SK-MEL-5 (cell line): ENCODE results near the gene VWA1. TPM values are rescaled to one million over a fixed set of nuclear protein-coding genes. Genes with fewer than 3 reads are reported as not detected.
"Not testable (repeated sequence)": the region's sequence is repeated elsewhere in the genome, so short reads cannot be mapped to it uniquely, and the experiment has no call there.

Experiments
- DNase-seq: peaks from one replicate; pipeline ENCODE4 v3.0.0-alpha.2; 2016; ENCODE audit warnings: low read depth, low spot score
- in situ Hi-C: cut with HindIII; loops from 2 replicates; pipeline ENCODE4 v1.10.0; 2016; ENCODE audit warnings: low sequenced_read_pairs, high pct_unique_total_duplicates, low pct_unique_long_range_greater_than_20kb
- total RNA-seq: library from RNA; depleted of rRNA; stranded (reverse); fragments of >200 nt; shearing (Covaris generic); gene quantifications from 2 replicates; pipeline ENCODE4 v1.2.3, GENCODE V29; 2014

VWA1 gene
- total RNA-seq, 1 experiment from 2014 or later: 15.3 TPM

DNA sequence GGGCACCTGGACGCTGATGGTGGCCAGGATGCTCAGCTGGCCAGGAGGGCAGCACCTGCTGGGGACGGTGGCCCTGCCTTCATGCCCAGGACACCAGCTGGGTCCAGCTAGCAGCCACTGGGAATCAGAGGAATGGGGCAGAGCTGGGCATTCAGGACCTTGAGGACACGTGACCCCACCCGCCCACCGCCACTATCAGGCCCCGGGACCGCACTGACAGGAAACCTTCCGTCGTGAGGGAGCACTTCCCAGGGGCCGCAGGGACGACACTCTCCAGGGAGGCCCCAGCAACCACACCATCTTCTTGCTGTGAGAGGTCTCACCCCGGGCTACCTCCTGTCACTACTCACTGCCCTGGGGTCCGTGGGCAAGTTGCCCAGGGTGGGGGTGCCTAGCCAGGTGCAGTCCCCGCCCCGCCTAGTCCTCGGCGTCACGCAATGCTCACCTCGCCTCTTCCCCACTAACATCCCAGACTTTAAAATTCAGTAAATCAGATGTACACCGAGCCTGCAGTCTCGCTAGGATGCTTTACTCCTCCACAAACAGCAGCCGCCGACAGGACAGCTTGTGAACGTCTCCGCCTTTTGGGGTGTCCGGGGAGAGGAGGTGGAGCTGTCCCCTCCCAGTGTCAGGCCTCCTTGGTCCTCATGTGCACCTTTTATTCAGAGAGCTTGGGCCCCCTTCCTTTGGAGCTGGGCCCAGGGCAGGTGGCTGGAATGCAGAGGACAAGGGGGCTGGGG lies 4.9 kb downstream of the VWA1 start:
- DNase-seq: no peak
- in situ Hi-C loops: no loop called here

- peak; percentile 59 for DNase-seq
These were observed 5.8 kb downstream of the VWA1 start for GRCh38 chr1:1441002-1441888.

DNA sequence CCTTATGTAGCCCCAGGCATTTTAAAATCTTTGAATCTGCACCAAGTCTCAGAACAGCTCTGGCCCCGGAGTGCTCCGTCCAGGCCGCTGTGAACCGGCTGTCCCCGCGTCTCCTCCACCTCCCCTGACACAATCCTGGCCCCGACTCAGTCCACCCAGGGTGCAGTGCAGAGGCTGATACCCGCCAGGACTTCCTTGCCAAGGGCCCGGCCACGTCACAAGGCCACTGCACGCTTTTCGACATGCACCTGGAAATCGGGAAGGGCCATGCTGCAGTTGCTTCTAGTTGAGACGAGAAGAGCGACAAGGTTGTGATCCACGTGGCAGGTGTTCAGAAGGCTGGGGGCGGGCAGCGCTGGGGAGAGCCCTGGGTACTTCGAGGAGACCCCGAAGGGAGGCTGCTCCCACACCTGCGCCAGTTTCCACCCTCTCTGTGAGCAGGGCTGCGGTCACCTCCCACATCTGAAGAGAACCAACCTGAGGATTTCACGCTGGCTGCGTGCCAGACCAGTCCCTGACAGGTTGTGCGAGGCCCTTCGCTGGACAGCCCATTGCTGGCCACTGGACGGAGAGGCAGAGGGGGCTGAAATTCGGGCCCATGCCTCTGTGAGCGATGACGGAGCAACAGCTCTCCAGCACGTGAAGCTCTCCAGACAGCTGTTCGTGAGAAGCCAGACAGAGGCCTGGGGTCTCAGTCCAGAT lies 6.7 kb downstream of the VWA1 start:
- no peak for DNase-seq
- in situ Hi-C loops: no loop called here

More at GRCh38 chr1:1441002-1441888, 5.8 kb downstream of the VWA1 start:
- in situ Hi-C loops: no loop called here

DNA sequence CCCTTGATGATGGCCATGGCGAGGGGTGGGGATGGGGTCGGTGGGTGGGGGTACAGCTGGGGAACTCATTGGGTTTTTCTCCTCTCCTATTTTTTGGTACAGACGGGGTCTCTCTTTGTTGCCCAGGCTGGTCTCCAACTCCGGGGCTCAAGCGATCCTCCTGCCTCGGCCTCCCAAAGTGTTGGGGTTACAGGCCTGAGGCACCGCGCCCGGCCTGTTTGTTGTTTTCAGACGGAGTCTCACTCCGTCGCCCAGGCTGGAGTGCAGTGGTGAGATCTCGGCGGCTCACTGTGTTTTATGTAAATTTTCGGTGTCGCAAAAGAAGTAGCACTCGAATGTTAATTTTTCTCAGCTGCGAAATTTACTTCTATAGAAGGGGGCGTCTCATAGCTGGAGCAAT lies 11.1 kb downstream of the VWA1 start:
- in situ Hi-C loops, DNase-seq: not testable (repeated sequence)

DNA sequence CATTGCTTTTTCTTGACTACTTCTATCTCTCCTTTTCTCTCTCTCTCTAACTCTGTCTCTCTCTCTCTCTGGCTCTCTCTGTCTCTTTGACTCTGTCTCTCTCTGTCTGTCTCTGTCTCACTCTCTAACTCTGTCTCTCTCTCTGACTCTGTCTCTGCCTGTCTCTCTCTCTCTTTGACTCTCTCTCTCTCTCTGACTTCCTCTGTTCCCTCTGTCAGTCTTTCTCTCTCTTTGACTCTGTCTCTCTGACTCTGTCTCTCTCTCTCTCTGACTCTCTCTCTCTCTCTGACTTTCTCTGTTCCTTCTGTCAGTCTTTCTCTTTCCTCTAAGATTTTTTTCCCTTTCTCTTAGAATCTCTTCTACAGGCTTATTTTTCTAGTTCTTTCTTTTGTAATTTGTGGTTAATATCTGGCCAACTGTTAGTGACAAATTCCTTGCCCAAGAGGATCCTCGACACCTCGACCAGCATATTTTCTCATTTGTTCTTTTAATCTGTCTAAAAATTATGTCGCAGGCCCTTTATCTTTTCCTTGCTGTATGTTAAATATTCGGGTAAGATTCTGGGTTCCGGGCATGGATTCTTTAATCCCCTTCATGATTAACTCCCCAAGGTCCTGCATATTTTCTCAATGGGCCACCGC lies 13.7 kb downstream of the VWA1 start, which contains the start of gene ATAD3C:
Gene ATAD3C (plus strand): TSS at position 591 of the 641 bp plus-strand sequence. CDS start 995 bp downstream, outside the sequence.
- in situ Hi-C loops: no loop called here
- DNase-seq: no peak

DNA sequence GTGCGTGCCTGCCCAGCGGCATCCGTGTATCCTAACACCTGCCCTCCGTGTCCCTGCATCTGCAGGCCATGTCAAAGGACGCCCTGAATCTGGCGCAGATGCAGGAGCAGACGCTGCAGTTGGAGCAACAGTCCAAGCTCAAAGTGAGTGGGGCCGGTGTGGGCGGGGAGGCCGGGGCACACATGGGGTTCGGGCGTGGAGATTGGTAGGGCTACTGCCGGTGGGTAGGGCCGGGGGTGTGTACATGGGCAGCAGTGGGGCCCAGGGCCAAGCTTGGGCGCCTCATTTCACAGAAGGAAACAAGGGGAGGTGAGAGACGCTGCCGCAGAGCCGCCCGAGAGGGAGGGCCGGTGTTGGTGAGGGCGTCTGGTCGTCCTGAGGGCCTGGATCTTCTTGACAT lies 15.1 kb downstream of the VWA1 start:
- in situ Hi-C loops, DNase-seq: not testable (repeated sequence)

- DNase-seq: no peak
- in situ Hi-C loops: no loop called here
These were observed 16.3 kb downstream of the VWA1 start for GRCh38 chr1:1451696-1452364.

GRCh38 chr1:1452365-1452739 lies 16.9 kb downstream of the VWA1 start:
- DNase-seq, in situ Hi-C loops: not testable (repeated sequence)

DNA sequence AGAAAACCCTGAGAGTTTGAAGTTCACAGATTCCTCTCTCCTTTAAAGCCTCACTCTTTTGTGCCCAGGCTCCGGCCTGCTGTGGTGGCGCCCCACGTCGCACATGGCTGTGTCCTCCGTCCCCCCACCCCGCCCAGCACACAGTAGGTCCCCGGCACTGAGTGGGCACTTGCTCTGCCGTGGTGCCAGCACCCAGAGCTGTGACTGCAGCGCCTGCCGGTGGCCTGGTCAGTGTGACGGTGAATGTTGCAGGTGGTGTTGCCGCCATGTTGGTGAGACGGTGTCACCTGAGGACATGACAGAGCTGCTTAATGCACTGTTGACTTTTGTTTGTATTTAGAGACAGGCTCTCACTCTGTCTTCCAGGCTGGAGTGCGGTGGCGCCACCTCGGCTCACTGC lies 17.4 kb downstream of the VWA1 start:
- in situ Hi-C loops: no loop called here
- DNase-seq: no peak

DNA sequence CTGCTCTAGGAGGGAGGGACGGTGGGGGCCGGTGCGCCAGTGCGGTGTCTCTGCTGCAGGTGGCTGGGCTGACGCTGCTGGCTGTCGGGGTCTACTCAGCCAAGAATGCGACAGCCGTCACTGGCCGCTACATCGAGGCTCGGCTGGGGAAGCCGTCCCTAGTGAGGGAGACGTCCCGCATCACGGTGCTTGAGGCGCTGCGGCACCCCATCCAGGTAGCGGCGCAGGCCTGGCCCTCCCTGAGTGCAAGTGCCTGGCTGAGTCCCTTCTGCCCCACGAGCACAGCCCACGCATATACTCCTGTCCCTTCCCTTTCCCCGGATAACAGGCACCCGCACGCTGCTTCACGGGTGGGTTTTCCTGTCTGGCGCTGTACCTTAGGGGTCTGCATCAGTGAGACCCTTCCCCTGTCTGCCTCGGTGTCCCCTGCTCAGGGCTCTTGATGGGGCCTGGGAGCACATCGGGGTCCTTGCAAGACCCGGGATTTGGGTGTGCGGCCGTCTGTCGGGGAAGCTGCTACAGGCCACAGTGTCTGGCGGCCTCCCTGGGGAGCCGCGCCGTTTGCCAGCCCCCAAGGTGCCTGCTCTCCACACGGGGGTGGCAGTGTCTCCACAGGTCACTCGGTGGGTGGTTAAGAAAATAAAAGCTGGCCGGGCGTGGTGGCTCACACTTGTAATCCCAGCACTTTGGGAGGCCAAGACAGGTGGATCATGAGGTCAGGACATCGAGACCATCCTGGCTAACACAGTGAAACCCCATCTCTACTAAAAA lies 19.0 kb downstream of the VWA1 start:
- DNase-seq, in situ Hi-C loops: not testable (repeated sequence)

DNA sequence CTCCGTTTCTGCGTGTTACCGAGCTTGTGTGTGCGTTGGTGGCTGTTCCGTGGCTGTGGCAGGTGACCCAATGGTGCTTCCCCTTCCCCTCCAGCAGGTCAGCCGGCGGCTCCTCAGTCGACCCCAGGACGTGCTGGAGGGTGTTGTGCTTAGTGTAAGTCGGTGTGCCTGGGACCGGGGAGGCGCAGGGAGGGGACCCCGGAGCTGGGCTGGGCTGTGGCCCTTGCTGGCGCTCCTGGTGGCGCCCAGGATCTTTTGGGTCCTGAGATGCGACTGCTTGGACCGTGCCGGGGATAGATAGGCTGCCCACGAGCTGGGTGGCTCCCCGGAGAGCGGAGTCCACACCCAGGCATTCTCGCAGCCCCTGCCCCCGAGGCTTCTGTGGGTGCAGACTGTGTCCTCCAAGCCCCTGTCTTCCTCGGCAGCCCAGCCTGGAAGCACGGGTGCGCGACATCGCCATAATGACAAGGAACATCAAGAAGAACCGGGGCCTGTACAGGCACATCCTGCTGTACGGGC lies 19.9 kb downstream of the VWA1 start:
- in situ Hi-C loops: no loop called here
- DNase-seq: no peak

GRCh38 chr1:1455934-1456333 lies 20.4 kb downstream of the VWA1 start:
- in situ Hi-C loops, DNase-seq: not testable (repeated sequence)

- DNase-seq, in situ Hi-C loops: not testable (repeated sequence)
These were observed 21.3 kb downstream of the VWA1 start for GRCh38 chr1:1456683-1457255.

DNA sequence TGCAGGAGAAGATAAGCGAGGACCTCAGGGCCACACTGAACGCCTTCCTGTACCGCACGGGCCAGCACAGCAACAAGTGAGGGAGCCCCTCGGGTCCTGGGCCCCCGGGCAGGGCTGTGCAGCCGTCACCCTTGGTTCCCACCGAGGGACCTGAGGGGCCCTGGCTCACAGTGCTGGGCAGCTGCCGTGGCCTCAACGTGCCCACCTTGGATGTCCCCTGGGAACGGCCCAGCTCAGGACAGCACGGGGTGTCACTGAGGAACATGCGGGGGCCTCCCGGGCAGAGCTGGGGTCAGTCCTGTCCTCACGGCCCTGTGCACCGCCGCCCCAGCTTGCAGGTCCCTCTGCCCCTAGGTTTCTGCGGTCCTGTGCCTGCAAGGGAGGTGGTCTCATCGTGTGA lies 23.7 kb downstream of the VWA1 start:
- in situ Hi-C loops, DNase-seq: not testable (repeated sequence)

DNA sequence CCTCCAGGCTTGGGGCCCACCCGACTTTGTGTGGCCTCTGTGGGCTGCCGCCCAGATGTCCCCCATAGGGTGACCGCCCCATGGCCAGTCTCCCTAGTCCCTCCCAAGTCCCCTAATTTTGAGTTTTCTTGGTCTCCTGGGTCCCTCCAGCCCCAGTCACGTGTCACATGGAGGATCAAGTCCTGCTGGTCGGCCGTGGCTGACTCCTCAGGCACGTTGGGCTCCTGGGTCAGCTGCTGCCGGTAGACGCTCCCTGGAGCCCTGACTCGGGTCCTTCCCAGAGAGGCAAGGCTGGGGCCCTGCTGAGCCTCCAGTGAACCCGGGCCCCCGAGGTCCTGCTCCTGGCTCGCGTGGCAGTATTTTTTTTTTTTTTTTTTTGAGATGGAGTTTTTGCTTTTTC lies 24.2 kb downstream of the VWA1 start:
- DNase-seq, in situ Hi-C loops: not testable (repeated sequence)
